Transverse colon (tissue), 4 donors: ENCODE measurements around the gene SH2D4B.

ENCODE experiments used
- CTCF ChIP-seq, 5 experiments: fragments of 200-600 bp in 3 of 5; fragments of 450-650 bp in 2 of 5; sonication (generic) in 3 of 5; IDR thresholded peaks; 1 replicate in 2 of 5; 2 replicates in 3 of 5; pipeline ENCODE4 v1.5.1; 2016 to 2017; ENCODE audit warnings: antibody characterized with exemption in 5 of 5, inconsistent platforms in 3 of 5, mild to moderate bottlenecking in 2 of 5, moderate library complexity in 1 of 5
- EP300 ChIP-seq: sonication (generic); formaldehyde crosslinking; IDR thresholded peaks from one replicate; pipeline ENCODE4 v1.6.1; 2017; ENCODE audit warnings: antibody characterized with exemption, low read depth
- POLR2AphosphoS5 ChIP-seq, 3 donors: sonication (generic); formaldehyde crosslinking; IDR thresholded peaks; one replicate each; pipeline ENCODE4 v1.6.1; 2016; ENCODE audit warnings: antibody characterized with exemption in 3 of 3

GRCh38 chr10:80649183-80649582, 111.5 kb downstream of the SH2D4B start:
- TF ChIP-seq CTCF (IDR thresholded peaks at IDR 0.05) (no peak), POLR2AphosphoS5 (IDR thresholded peaks at IDR 0.05) (no peak), EP300 (no peak)
